ENCODE data around the gene ARID2.

GRCh38 chr12:45877069-45877468, 147.6 kb downstream of the ARID2 start:
- no peak for TF ChIP-seq POLR2A (IDR thresholded peaks at IDR 0.05)
- TF ChIP-seq EP300 (IDR thresholded peaks at IDR 0.05; ENCODE audit: low read depth): no peak
- no peak for TF ChIP-seq POLR2AphosphoS5 (IDR thresholded peaks at IDR 0.05)

All from transverse colon (tissue), 3 donors.